ENCODE data around the gene CIDEA.

CIDEA gene

GRCh38 chr18:12302391-12303147 is 48.4 kb downstream of the CIDEA start:
- no peak for DNase-seq

DNA sequence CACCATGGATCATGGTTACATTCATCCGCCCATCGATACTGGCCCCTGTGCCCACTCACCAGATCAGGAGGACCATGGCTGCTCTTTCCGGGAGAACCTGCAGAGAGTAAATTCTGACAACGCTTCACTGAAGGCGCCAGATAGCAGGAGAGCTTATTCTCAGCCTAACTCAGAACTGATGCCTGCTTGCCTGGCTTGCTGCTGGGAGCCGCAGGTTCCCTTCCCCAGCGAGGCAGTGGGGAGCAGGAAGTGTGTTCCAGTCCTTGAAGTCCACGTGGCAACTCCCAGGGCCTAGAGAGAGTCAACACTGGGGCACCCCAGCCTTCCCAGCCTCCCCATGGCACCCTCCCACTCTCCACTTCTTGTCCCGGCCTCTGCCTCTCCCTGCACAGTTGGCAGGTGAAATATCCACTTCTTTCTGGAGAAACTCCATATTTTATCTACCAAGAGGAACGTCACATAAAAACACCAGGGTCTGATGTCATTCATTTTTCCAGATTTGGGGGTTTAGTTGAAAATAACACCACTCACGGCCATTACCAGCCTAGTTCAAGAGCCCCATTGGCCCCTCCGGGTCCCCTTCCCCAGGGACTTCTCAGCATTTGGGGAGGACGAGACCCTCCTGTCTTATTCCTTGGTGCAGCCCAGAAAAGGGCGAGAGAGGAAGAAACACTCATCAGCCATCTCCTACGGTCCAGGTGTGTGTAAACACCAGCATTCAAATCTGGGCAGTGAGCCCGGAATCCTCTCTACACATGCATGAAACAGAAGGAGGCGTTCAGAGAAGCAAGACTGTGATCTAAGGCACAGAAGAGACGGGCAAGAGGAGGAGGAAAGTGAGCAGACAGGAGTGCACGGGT is 50.4 kb downstream of the CIDEA start:
- DNase-seq: no peak

GRCh38 chr18:12305211-12305610 is 51.0 kb downstream of the CIDEA start:
- DNase-seq: no peak

GRCh38 chr18:12305930-12306629 is 51.9 kb downstream of the CIDEA start:
- DNase-seq: no peak

GRCh38 chr18:12306752-12307700 is 52.9 kb downstream of the CIDEA start:
- DNase-seq: no peak

- peak in 1 of 2 experiments; percentile 11 for DNase-seq
These were observed 53.7 kb downstream of the CIDEA start, which contains the start of gene TUBB6 for GRCh38 chr18:12307701-12308385. Gene TUBB6, plus strand, starts transcription at chr18:12308241. Its CDS starts 52 bp downstream, at chr18:12308293.

GRCh38 chr18:12308386-12309100 is 54.4 kb downstream of the CIDEA start:
- no peak for DNase-seq

DNA sequence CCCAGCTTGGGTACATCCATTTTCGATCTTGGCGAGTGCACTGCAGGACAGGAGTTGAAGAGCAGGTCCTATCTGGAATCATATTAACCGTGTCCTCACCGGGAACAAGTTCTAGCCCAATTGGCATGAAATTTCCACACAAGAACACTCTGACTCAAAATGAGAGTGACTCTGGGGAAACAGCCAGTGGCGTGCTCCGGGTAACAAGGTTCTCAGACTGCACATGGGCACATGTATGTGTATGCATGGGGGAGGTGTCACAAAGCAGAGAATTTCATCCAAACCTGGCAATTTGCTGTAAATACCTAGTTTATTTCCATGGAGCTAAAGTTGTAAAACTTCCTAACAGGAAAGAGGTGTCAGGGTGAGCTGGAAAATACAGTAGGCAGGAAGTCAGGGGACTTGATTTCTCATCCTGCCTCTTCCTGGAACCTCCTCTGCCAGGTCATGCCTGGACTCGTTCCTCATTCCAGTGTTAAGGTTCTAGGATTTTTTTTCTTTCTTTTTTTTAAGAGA is 55.6 kb downstream of the CIDEA start:
- DNase-seq: no peak

- no peak for DNase-seq
These were observed 56.6 kb downstream of the CIDEA start for GRCh38 chr18:12310762-12311161.

DNA sequence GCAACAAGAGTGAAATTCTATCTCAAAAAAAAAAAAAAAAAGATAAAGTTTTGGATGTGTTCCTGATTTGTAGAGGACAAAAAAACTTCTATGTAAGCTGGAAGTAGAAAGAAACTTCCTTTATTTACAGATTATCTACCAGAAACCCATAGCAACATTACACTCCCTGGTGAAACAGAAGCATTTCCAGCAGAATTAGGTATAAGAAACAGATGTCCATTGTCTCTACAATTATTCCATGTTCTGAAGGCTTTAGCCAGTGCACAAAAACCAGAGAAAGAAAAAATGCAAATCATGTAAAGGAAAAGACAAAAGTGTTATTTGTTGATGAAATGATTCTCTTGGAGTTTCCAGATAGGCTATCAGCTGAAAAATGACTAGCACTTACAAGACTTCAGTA is 58.8 kb downstream of the CIDEA start:
- no peak for DNase-seq

DNA sequence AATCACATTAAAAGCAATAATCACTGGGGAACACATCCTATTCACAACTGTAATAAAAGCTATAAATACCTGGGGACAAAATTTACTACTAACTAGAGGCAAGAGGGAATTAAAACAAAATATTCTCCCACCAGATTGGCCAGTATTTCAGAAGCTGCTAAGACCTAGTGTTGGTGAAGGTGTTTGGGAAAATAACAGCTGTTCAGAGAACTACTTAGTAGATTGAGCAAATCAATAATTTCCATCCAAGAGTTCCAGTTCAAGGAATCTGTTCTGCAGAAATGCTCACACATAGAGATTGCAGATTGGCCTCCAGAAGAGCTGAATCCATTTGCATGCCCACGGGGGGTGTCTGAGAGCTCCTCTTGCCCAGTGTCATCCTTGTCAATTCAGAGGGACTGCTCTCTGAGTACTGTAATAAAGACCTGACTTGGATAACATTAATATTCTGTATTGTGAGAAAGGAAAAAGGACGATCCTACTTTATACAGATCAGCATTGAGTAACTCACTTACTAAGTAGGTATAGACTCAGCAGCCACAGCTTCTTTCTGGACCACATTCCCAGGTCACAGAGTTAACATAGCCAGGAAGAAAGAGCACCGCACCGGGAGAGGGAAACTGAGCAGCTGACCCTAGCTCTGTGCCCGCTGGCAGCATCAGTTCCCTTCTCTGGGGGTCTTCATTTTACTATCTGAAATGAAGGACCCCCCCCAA is 59.5 kb downstream of the CIDEA start:
- no peak for DNase-seq

DNA sequence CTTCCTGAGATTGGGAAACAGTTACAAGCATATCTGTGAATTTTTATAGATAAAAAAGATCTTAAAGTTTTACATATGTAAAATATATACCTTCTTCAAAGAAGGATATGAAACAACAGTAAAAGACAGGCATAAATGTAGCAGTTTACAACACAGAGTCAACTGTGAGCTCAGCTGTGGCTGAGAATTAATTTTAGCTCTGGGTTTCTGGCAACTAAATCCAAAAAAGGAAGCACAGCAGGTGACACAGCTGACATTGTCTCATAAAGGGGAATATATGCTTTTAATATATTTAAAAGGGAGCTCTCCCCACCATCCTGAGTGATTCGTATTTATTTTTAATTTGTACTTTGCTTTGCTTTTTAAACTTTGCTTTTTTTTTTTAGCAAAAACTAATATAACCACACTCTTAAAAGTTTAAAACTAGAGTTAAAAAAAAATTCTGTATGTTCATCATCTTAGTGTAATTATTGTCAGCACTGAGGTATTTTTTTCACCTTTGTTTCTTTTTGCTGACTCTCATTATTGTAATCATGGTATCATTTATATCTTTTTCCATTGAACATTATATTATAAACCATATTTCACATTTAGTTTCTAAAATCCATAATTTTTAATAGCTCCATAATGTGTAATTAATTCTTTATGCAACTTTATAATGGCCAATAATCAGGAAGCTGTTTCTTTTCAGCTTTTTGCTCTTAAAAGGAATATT is 60.6 kb downstream of the CIDEA start:
- no peak for DNase-seq

DNA sequence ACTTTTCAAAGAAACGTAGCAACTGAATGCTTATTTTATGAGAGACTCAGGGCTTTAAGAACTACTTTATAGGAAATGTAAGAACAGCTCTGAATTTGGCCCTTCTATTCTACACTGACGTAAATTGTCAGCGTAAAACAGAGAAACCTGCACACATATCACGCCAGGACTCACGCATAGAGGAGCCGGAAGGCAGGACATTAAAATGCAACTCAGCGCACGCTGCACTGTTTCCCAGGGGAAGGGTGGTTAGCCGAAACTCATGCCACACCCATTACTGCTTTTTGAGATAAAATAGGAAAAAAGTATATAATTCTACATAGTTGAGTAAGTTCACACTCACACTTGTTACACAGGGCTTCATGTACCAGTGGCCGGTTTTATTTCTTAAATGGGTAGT is 61.3 kb downstream of the CIDEA start:
- no peak for DNase-seq

DNA sequence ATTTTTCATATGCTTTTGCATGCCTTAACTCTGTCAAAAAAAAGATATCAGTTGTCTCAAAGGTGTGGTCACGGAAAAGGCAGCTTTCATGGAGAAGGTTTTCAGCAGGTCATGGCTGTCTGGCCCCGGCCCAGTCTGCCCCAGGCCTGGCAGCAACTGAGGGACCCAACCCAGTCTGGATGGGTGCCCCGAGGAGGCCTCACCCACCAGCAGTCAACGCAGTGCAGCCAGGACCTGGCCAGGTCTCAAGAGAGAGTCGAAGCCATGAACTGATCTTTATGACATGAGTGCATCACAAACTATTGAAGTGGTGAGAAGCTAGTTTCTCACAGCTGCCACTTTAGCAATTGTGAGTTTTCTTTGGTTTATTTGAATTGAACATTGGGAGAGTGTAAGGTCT is 61.8 kb downstream of the CIDEA start:
- no peak for DNase-seq

- DNase-seq: no peak
These were observed 63.6 kb downstream of the CIDEA start for GRCh38 chr18:12317664-12318333.

GRCh38 chr18:12318334-12318697 is 64.2 kb downstream of the CIDEA start:
- no peak for DNase-seq

GRCh38 chr18:12318857-12319256 is 64.7 kb downstream of the CIDEA start:
- DNase-seq: no peak

GRCh38 chr18:12321333-12321732 is 67.2 kb downstream of the CIDEA start:
- no peak for DNase-seq

Data from stimulated activated CD4-positive, alpha-beta T cell treated with anti-CD3 and anti-CD28 coated beads, Interleukin-4, amount 100 ng/mL, for 4 hours (primary cell).